HG02610 (cell line): Measurements from ENCODE around the gene IL1R1.
"Not testable (repeated sequence)": the region's sequence is repeated elsewhere in the genome, so short reads cannot be mapped to it uniquely, and the experiment has no call there.

Experiments used
- ATAC-seq: cut with Tn5 transposase; IDR thresholded peaks from one replicate; pipeline ENCODE4 v1.9.1; 2021; ENCODE audit warnings: mild to moderate bottlenecking, moderate library complexity; ENCODE audit not compliant: unreplicated experiment

IL1R1 gene

GRCh38 chr2:102110596-102111334, 31.8 kb upstream of the IL1R1 start:
- peak; percentile 48 for ATAC-seq

DNA sequence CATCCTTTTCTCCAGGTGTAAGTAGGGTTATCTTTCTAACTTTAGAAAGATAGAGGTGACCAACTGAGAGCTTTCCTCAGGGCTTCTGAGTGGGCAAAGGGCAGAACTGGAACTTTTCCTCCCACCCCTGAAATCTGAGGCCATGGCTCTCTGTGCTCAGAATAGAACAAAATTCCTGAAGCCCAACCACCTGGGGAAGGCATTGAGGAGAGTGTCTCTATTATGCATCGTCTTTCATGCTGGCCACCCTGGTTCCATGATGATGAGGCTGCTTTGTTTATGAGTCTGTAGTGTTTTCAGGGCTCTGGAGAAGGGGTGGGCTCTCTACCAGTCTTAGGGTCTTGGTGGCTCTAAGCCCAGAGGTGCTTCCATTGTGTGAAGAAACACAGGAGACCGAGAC, 30.7 kb upstream of the IL1R1 start:
- no peak for ATAC-seq

DNA sequence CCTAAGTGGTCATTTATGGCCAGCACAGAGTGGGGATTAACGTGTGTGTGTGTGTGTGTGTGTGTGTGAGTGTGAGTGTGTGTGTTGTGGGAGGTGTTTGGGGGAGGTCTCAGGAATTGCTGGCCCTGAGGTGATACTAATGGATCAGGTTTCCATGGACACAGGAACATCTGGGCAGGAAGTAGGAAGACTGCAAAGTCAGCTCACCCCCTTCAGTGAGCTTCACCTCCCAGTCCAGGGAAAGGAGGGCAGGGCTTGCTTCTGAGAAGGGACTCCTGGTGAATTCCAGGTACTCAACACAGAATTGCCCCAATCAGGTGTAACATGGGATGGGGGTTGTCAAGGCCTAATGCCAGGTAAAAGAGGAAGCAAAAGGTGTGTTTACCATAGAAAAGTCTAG, 30.3 kb upstream of the IL1R1 start:
- no peak for ATAC-seq

DNA sequence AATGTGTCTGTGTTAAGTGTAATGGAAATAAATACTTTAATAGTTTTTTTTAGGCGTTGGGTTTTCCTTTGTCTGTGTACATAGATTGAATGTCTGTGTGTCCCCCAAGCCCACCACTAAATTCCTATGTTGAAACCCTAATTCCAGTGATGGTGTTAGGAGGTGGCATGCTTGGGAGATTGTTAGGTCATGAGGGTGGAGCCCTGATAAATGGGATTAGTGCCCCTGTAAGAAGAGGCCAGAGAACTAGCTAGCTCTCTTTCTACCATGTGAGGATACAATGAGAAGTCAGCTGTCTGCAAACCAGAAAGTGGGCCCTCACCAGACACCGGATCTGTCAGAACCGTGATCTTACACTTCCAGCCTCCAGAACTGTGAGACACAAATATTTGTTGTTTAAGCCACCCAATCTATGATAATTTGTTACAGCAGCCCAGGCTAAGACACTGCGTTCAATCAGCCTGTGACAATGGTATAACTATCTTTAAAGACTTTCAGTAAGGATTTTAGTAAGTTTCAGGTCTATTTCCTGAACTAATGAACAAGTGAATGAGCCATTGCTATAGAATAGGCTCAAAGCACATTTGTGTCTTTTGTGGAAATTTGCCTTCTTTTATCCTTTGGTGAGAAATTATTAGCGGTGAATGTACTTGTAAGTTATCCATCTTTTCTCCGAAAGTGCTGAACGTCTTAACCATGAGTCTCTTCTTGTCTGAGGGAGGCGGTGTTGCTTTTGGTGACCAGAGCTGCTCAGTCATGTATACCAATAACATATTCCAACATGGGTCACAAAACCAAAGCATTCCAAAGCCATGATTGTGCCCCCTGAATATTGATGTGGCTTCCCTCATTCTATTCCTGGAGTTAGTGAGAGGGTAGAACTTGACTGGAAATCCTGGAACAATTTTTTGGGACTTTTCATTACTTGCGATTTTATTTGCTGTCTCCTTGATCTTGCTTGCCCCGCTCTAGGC, 29.6 kb upstream of the IL1R1 start:
- no peak for ATAC-seq

GRCh38 chr2:102114290-102114721, 28.2 kb upstream of the IL1R1 start:
- ATAC-seq: peak; percentile 50

DNA sequence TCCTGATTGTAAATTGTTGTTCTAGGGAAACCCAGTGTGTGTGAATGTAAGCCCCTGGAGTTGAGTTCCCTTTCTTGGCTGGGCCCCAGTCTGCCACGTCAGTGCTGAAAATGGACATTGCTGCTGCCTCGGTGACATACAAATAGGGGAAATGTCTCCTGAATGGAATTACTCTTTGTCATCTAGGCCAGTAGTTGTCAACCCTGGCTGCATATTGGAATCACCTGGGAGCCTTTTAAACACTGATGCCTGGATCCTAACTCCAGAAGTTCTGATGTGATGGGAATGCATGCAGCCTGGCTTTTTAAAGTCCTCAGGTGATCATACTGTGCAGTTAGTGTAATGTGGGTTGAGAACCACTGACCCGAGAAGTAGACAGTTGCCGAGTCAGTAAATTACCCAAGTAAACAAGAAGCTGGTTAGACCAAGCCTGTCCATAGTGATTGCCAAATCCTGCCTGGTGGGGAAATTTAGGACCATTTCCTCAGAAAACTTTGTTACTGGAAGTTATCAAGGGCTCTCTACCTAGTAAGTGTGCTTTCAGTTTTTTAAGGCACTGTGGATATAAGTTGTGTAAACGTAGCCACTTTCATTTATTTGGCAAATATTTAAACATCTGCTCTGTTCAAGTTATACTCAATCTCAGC, 27.6 kb upstream of the IL1R1 start:
- ATAC-seq: no peak

DNA sequence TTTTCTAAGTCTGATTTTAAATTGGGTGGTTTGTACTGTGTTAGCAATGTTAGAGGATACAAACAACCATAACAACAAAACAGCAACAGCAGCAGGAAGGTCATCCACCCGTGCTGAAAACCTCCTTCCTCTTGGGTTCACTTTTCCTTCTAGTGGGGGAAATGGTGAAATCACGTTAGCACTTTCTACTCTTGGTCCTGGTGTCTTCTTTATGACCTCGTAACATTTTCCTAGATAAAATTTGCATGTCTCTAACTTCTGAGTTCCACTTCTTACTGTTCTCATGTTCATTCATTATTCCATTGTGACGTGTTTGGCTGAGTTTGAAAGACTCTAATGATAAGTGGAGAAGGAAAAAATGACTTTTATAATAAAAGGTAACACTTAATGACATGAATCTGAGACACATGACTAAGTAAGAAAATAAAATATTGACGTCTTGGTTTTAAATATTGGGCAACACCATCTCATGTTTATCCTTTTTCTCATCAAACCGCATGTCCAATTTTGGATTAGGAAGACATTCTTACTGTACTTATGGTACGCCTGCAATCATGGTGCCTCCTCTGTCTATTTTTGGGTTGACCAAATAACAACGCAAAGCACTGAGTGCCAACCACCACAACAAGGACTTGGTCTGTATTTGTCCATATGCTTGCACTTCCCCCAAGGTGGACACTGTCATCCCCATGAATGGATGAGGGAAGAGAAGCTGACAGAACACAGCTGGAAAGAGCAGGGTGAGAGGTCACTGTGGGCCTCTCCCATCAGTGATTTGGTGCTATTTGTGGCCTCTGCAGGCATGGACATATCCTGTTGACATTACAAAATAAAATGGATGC, 25.7 kb upstream of the IL1R1 start:
- ATAC-seq: no peak

- ATAC-seq: no peak
Measured at GRCh38 chr2:102117472-102117858, 25.1 kb upstream of the IL1R1 start.

DNA sequence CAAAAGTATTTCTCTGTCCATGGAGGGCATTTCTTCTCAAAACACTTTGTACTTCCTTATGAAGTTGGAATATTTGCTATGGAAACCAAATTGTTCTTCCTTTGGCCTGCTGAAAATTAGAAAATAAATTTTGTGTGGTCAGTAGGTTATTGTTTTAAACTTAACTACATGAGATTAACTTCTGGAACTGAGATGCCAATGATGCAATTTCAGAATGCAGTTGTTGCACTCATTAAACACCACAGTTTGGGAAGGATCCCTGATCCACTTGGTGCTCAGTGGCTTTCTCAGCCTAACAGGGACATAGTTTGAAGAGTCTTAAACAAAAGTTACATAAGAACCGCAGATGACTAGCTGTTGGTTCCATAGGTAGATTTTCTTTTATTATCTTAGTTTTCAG, 23.3 kb upstream of the IL1R1 start:
- no peak for ATAC-seq

DNA sequence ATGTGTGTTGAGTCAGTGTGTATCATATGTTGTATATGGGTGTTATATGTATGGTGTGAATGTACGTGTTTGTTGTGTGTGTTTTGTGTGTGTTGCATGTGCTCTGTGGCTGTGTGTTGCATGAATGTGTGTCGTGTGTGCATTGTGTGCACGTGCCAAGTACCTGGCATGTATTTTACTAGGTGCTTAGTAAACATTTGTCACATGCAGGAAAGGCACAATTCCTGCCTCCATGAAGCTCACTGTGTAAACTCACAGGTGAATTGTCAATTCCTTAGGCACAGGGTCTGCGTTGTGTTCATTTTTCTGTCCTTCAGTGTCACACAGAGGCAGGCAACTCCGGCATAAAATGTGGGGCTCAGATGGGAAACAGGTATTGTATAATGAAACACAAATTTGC, 22.3 kb upstream of the IL1R1 start:
- ATAC-seq: no peak

- no peak for ATAC-seq
Measured at GRCh38 chr2:102120701-102121159, 21.8 kb upstream of the IL1R1 start.

DNA sequence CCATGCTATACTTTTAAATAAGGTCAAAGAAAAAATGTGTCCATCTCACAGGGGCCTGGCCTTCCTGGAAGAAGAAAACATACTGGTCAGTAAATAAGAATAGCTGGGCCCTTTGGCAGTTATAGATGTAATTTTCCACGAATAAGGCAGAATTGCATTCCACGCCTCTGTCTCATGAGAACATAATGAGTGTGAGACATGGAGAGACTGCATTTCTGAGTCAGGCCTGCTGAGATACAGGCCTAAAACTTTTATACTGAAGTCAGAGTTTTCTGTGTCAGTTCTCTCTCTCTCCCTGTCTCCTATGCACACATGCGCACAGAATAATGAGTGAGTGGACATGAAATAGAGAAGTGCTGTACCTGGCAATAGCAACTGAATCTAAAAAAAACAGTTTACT, 20.4 kb upstream of the IL1R1 start:
- ATAC-seq: no peak

- no peak for ATAC-seq
Measured at GRCh38 chr2:102122909-102123308, 19.6 kb upstream of the IL1R1 start.

DNA sequence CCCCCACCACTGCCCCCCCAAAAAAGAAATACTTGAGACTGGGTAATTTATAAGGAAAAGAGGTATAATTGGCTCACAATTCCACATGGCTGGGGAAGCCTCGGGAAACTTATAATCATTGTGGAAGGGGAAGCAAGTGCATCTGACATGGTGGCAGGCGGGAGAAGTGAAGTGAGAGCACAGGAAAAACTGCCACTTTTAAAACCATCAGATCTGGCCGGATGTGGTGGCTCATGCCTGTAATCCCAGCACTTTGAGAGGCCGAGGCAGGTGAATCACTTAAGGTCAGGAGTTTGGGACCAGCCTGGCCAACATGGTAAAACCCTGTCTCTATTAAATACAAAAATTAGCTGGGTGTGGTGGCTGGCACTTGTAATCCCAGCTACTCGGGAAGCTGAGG, 18.1 kb upstream of the IL1R1 start:
- not testable (repeated sequence) for ATAC-seq

DNA sequence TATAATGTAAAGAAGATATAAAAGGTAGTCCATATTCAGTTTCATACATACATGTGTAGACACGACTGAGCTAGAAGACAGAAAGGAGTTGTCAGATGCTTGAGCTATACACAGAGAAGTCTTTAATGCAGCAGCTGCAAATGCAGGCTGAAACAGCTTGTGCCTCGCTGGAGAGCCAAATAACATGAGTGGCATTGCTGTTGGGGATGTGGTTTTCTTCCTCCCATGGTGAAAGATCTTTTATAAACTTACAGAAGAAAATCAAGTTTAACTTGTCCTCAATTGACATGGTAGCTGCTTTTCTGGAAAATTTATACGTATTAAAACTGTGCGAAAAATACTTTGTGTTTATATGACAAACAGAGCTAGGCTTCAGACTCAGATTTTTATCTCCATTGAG, 16.4 kb upstream of the IL1R1 start:
- no peak for ATAC-seq

GRCh38 chr2:102126660-102127059, 15.9 kb upstream of the IL1R1 start:
- ATAC-seq: no peak

DNA sequence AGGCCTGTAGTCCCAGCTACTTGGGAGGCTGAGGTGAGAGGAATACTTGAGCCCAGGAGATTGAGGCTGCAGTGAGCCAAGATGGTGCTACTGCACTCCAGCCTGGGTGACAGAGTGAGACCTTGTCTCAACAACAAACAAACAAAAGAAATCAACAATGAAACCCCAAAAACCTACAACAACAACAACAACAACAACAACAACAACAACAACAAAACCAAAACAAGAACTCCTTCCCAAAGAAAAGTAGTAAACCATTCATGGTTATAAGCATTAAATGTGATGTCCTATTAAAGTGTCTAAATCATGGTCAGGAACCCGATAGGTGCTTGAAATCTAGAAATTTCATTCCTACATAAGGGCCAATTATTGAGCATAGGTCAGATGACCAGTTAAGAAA, 13.5 kb upstream of the IL1R1 start:
- ATAC-seq: no peak

DNA sequence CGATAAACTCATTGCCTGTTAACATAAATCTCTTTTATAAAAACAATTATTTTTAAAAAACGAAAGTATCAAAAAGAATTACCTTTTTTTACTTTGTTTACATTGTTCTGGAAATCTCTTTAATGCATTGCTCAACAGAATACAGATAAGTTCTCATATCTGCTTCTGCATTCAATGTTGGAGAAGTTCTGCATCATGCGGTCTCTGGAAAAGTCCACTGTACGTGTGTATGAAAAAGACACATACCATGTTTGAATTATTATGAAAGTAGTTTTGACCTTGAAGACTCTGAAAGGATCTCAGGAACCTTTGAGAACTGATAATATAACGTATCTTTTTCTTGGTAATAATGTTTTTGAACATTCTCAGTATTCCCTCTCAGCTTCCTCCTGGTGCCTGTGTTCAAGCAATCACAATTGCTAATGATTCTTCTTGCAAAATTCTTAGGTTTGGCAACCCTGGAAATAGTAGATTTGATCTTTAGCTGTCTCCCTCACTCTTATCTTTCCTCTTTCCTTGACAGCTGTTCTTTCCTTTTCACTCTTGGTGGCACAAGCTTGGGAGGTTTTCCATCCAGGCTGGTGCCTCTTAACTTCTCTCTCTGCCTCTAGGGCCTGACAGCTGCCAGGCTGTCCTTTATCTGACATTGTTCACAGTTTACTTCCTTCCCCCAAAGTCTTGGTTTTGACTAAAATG, 12.4 kb upstream of the IL1R1 start:
- ATAC-seq: no peak

- ATAC-seq: no peak
Measured at GRCh38 chr2:102130647-102130991, 11.9 kb upstream of the IL1R1 start.

GRCh38 chr2:102131564-102131963, 11.0 kb upstream of the IL1R1 start:
- ATAC-seq: no peak
